BLaER1 treated with 17β-estradiol and CSF1 and Interleukin-3, amounts not matched to agents 10 nM and 100 nM (cell line): ENCODE results near the gene CPT1B.

Experiments used
- H3K27ac ChIP-seq, 11 experiments: shearing (Covaris generic); formaldehyde crosslinking; 2 replicates each; pipeline ENCODE4 v1.8.1; 2022
- H3K27me3 ChIP-seq, 11 experiments: shearing (Covaris generic); formaldehyde crosslinking; 2 replicates each; pipeline ENCODE4 v1.8.1; 2022
- H3K36me3 ChIP-seq, 11 experiments: shearing (Covaris generic); formaldehyde crosslinking; 2 replicates each; pipeline ENCODE4 v1.8.1; 2022
- H3K4me1 ChIP-seq, 10 experiments: shearing (Covaris generic); formaldehyde crosslinking; 2 replicates each; pipeline ENCODE4 v1.8.1; 2022
- H3K4me2 ChIP-seq, 11 experiments: shearing (Covaris generic); formaldehyde crosslinking; 2 replicates each; pipeline ENCODE4 v1.8.1; 2022
- H3K4me3 ChIP-seq, 10 experiments: shearing (Covaris generic); formaldehyde crosslinking; 2 replicates each; pipeline ENCODE4 v1.8.1; 2022
- H3K9ac ChIP-seq, 11 experiments: shearing (Covaris generic); formaldehyde crosslinking; 2 replicates each; pipeline ENCODE4 v1.8.1; 2022
- H3K9me3 ChIP-seq, 11 experiments: shearing (Covaris generic); formaldehyde crosslinking; replicated peaks in 1 of 11; 2 replicates each; pipeline ENCODE4 v1.8.1; 2022
- H4K20me1 ChIP-seq, 11 experiments: shearing (Covaris generic); formaldehyde crosslinking; 2 replicates each; pipeline ENCODE4 v1.8.1; 2022
- Cebpa-rat ChIP-seq, 11 experiments: shearing (Covaris generic); IDR thresholded peaks; 2 replicates each; pipeline ENCODE4 v1.8.1; 2022

The CPT1B gene

GRCh38 chr22:50571264-50572175 is 6.7 kb downstream of the CPT1B start:
- H3K27me3 ChIP-seq = no peaks in the 10 kb centered on the region
- peaks cover 49 to 98% (median 82%) of the 10 kb centered on the region in 11 experiments for H3K36me3 ChIP-seq
- peaks cover 0 to 47% (median 42%) of the 10 kb centered on the region in 10 experiments; a peak in 18 of 20 replicates for H3K4me1 ChIP-seq
- peak overlapping the region; percentile 13 to 87 (median 79); a peak in 20 of 22 replicates for H3K4me2 ChIP-seq
- H3K9me3 ChIP-seq = peaks cover 0 to 4% (median 0%) of the 10 kb centered on the region in 11 experiments; a peak in 2 of 22 replicates
- no peak overlapping the region for H3K4me3 ChIP-seq
- no peak overlapping the region for H3K27ac ChIP-seq
- no peak for TF ChIP-seq Cebpa-rat (IDR thresholded peaks at IDR 0.05)
- H3K9ac ChIP-seq = peak overlapping the region in 4 of 11 experiments; percentile 18 to 39 (median 32); a peak in 4 of 22 replicates
- peaks cover 0 to 61% (median 34%) of the 10 kb centered on the region in 11 experiments; a peak in 15 of 22 replicates for H4K20me1 ChIP-seq

- Histone ChIP-seq H3K9me3 (peaks cover 0 to 4% (median 0%) of the 10 kb centered on the region in 11 experiments; a peak in 2 of 22 replicates), H3K9ac (peak overlapping the region in 5 of 11 experiments; percentile 5 to 49 (median 38); a peak in 5 of 22 replicates), H3K4me3 (no peak overlapping the region), H3K27ac (no peak overlapping the region), H3K36me3 (peaks cover 44 to 91% (median 75%) of the 10 kb centered on the region in 11 experiments), H4K20me1 (peaks cover 0 to 61% (median 34%) of the 10 kb centered on the region in 11 experiments; a peak in 14 of 22 replicates), H3K4me2 (peak overlapping the region; percentile 13 to 87 (median 79); a peak in 20 of 22 replicates), H3K27me3 (no peaks in the 10 kb centered on the region), H3K4me1 (peaks cover 0 to 47% (median 42%) of the 10 kb centered on the region in 10 experiments; a peak in 18 of 20 replicates)
- TF ChIP-seq Cebpa-rat (IDR thresholded peaks at IDR 0.05) = no peak
Measured at GRCh38 chr22:50570861-50571260, 7.4 kb downstream of the CPT1B start.

GRCh38 chr22:50569896-50570535 is 8.2 kb downstream of the CPT1B start:
- Histone ChIP-seq H3K27ac (0 out of 22 replicates have a peak overlapping the region, but pooled peaks of 1 of the 11 experiments have one; percentile 2), H3K4me3 (no peak overlapping the region; a peak in 1 of 20 replicates)
- TF ChIP-seq Cebpa-rat (IDR thresholded peaks at IDR 0.05) = no peak

GRCh38 chr22:50569041-50569459 is 9.2 kb downstream of the CPT1B start:
- H3K36me3 ChIP-seq = peaks cover 42 to 73% (median 64%) of the 10 kb centered on the region in 11 experiments

More at GRCh38 chr22:50569896-50570535, 8.2 kb downstream of the CPT1B start:
- peaks cover 0 to 4% (median 0%) of the 10 kb centered on the region in 11 experiments; a peak in 4 of 22 replicates for H3K27me3 ChIP-seq
- H4K20me1 ChIP-seq = peaks cover 0 to 61% (median 34%) of the 10 kb centered on the region in 11 experiments; a peak in 14 of 22 replicates
- H3K36me3 ChIP-seq = peaks cover 42 to 83% (median 70%) of the 10 kb centered on the region in 11 experiments
- H3K4me1 ChIP-seq = peaks cover 0 to 47% (median 42%) of the 10 kb centered on the region in 10 experiments; a peak in 18 of 20 replicates
- H3K9ac ChIP-seq = peak overlapping the region in 3 of 11 experiments; percentile 7 to 41 (median 9); a peak in 1 of 22 replicates
- peak overlapping the region in 9 of 11 experiments; percentile 47 to 87 (median 80); a peak in 18 of 22 replicates for H3K4me2 ChIP-seq
- peaks cover 0 to 4% (median 0%) of the 10 kb centered on the region in 11 experiments; a peak in 2 of 22 replicates for H3K9me3 ChIP-seq

GRCh38 chr22:50568626-50569025 is 9.6 kb downstream of the CPT1B start:
- Histone ChIP-seq H3K27ac (no peak overlapping the region), H3K27me3 (peaks cover 3 to 16% (median 12%) of the 10 kb centered on the region in 11 experiments; a peak in 18 of 22 replicates), H3K36me3 (peaks cover 42 to 69% (median 59%) of the 10 kb centered on the region in 11 experiments), H3K4me3 (no peak overlapping the region), H3K4me2 (peak overlapping the region in 7 of 11 experiments; percentile 32 to 87 (median 80); a peak in 11 of 22 replicates), H4K20me1 (peaks cover 0 to 53% (median 34%) of the 10 kb centered on the region in 11 experiments; a peak in 14 of 22 replicates), H3K9ac (no peak overlapping the region), H3K4me1 (peaks cover 2 to 50% (median 43%) of the 10 kb centered on the region in 10 experiments; a peak in 19 of 20 replicates), H3K9me3 (peaks cover 0 to 4% (median 0%) of the 10 kb centered on the region in 11 experiments; a peak in 2 of 22 replicates)
- no peak for TF ChIP-seq Cebpa-rat (IDR thresholded peaks at IDR 0.05)

More at GRCh38 chr22:50569041-50569459, 9.2 kb downstream of the CPT1B start:
- TF ChIP-seq Cebpa-rat (IDR thresholded peaks at IDR 0.05) = no peak
- H4K20me1 ChIP-seq = peaks cover 0 to 57% (median 34%) of the 10 kb centered on the region in 11 experiments; a peak in 14 of 22 replicates
- no peak overlapping the region; a peak in 1 of 22 replicates for H3K9ac ChIP-seq
- no peak overlapping the region for H3K4me3 ChIP-seq
- H3K4me1 ChIP-seq = peaks cover 0 to 47% (median 42%) of the 10 kb centered on the region in 10 experiments; a peak in 18 of 20 replicates
- H3K27me3 ChIP-seq = peaks cover 0 to 12% (median 8%) of the 10 kb centered on the region in 11 experiments; a peak in 16 of 22 replicates
- peak overlapping the region in 7 of 11 experiments; percentile 75 to 87 (median 80); a peak in 14 of 22 replicates for H3K4me2 ChIP-seq
- H3K9me3 ChIP-seq = peaks cover 0 to 4% (median 0%) of the 10 kb centered on the region in 11 experiments; a peak in 2 of 22 replicates
- 0 out of 22 replicates have a peak overlapping the region, but pooled peaks of 1 of the 11 experiments have one; percentile 2 for H3K27ac ChIP-seq

GRCh38 chr22:50567721-50568252 is 10.4 kb downstream of the CPT1B start:
- Histone ChIP-seq H3K36me3 (peaks cover 35 to 61% (median 51%) of the 10 kb centered on the region in 11 experiments), H3K9me3 (peaks cover 0 to 4% (median 0%) of the 10 kb centered on the region in 11 experiments; a peak in 2 of 22 replicates), H3K4me1 (peaks cover 8 to 55% (median 50%) of the 10 kb centered on the region in 10 experiments; a peak in 19 of 20 replicates), H3K4me2 (no peak overlapping the region), H4K20me1 (peaks cover 0 to 45% (median 34%) of the 10 kb centered on the region in 11 experiments; a peak in 14 of 22 replicates), H3K27me3 (peaks cover 7 to 23% (median 19%) of the 10 kb centered on the region in 11 experiments; a peak in 18 of 22 replicates), H3K4me3 (no peak overlapping the region), H3K9ac (no peak overlapping the region), H3K27ac (no peak overlapping the region)
- TF ChIP-seq Cebpa-rat (IDR thresholded peaks at IDR 0.05) = no peak

- Histone ChIP-seq H3K27ac (no peak overlapping the region), H3K4me3 (no peak overlapping the region), H3K27me3 (peaks cover 7 to 23% (median 19%) of the 10 kb centered on the region in 11 experiments; a peak in 18 of 22 replicates), H3K4me2 (0 out of 22 replicates have a peak overlapping the region, but pooled peaks of 1 of the 11 experiments have one; percentile 96), H3K9ac (no peak overlapping the region), H3K36me3 (peaks cover 19 to 26% (median 21%) of the 10 kb centered on the region in 11 experiments), H4K20me1 (peaks cover 0 to 11% (median 4%) of the 10 kb centered on the region in 11 experiments; a peak in 8 of 22 replicates), H3K4me1 (peaks cover 8 to 20% (median 16%) of the 10 kb centered on the region in 10 experiments; a peak in 18 of 20 replicates), H3K9me3 (peaks cover 0 to 3% (median 0%) of the 10 kb centered on the region in 11 experiments; a peak in 2 of 22 replicates)
- no peak for TF ChIP-seq Cebpa-rat (IDR thresholded peaks at IDR 0.05)
Measured at GRCh38 chr22:50564289-50564688, 13.9 kb downstream of the CPT1B start.
